Activated CD8-positive, alpha-beta memory T cell treated with anti-CD3 and anti-CD28 coated beads for 48 hours (primary cell): ENCODE results near the gene MAFG.

Source experiments
- DNase-seq, 3 experiments: peaks; one replicate each; pipeline ENCODE4 v3.0.0-alpha.2; 2020; ENCODE audit warnings: low read depth in 2 of 3, low spot score in 2 of 3

Gene MAFG

DNA sequence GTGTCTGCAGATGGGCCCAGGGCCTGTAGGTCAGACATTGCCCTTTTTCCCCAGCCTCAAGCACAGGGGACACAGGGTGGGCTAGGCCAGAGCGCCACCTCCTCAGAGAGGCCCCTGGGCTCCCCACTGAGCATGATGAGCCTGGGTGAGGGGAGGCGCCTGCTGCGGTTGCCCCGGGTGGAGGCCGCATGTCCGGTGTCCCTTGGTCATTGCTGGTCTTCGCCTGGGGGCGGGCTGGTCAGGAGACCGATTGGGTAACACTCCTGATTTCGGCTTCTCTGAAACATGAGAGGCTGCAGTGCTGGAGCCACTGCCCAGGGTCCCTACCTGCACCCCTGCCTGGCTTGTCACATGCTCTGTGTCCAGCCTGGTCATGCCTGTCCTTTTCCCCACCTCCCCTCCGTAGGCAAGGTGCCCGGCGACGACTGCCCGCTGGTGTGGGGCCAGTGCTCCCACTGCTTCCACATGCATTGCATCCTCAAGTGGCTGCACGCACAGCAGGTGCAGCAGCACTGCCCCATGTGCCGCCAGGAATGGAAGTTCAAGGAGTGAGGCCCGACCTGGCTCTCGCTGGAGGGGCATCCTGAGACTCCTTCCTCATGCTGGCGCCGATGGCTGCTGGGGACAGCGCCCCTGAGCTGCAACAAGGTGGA is 27.9 kb downstream of the MAFG start:
- DNase-seq: no peak

DNA sequence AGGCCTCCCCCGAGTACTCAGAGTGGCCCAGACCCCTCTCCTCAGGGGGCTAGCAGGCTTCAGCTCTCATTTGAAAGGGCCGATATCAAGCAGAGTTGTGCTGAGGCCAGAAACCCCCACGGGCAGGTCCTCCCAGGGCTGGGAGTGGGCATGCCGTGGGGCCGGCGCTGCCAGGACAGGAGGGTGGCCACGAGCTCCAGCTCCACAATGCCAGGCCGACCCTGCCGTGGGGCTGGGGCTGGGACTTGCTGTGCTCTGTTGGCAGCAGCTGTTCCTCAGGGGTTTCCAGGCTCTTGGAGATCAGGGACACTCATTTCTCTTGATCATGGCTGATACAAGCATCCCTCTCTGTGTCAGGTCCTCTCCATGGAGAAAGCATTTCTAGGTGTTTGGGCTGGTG is 28.6 kb downstream of the MAFG start:
- no peak for DNase-seq

DNA sequence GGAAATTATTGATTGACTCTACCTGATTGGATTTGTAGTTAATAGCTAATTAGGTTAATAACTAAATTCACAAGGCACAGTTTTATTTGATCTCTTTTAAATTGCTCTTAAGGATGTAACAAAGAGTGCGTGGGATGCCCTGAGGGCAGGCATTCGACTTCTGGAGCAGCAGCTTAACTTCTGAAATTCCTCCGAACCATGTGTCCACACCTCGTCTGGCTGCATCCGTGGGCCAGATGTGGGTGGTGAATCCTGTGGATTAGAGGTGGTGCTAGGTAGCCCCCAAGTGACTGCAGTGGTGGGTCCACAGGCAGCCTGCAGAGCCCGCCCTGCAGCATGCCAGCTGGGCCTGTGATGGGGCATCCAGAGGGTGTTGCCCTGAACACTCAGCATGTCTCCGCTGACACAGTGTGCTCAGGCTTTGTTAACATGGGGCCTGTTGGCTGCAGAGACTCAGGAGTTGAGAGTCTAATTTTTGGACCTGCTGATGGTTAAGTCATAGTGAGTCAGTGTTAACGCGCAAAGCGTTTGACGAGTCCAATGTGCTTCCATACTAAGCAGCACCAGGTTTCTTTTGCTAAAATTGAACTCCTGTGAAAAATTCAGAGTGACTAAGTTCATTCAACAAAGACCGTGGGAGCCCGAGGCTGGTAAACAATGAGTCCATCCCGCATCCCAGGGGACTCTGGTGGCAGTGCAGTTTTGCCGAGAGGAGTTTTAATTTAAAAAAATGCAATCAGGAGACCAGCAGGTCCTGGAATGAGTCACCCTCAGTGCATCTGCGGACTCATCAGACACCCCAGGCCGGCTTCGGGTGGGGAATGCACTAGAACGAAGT is 29.3 kb downstream of the MAFG start:
- DNase-seq: no peak

DNA sequence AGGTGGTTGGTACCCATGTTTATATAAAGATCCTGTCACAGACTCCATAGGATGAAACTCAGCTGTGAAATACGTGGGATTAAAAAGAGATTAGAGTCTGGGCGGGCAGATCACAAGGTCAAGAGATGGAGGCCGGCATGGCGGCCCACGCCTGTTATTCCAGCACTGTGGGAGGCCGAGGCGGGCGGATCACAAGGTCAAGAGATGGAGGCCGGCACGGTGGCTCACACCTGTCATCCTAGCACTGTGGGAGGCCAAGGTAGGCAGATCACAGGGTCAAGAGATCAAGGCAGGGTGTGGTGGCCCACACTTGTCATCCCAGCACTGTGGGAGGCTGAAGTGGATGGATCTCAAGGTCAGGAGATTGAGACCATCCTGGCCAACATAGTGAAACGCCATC is 32.1 kb downstream of the MAFG start:
- DNase-seq: no peak

DNA sequence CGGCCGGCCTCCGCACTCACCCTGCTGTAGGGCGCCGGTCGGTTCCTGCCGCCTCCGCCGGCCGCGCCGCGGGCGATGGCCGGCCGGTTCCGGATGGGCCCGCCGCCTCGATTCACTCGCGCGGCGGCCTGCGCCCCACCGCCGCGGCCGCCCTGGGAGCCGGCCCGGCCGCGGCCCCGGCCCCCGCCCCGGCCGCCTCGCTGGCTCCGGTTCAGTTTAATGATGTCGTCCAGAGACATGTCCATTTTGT is 36.3 kb downstream of the MAFG start:
- no peak for DNase-seq

DNA sequence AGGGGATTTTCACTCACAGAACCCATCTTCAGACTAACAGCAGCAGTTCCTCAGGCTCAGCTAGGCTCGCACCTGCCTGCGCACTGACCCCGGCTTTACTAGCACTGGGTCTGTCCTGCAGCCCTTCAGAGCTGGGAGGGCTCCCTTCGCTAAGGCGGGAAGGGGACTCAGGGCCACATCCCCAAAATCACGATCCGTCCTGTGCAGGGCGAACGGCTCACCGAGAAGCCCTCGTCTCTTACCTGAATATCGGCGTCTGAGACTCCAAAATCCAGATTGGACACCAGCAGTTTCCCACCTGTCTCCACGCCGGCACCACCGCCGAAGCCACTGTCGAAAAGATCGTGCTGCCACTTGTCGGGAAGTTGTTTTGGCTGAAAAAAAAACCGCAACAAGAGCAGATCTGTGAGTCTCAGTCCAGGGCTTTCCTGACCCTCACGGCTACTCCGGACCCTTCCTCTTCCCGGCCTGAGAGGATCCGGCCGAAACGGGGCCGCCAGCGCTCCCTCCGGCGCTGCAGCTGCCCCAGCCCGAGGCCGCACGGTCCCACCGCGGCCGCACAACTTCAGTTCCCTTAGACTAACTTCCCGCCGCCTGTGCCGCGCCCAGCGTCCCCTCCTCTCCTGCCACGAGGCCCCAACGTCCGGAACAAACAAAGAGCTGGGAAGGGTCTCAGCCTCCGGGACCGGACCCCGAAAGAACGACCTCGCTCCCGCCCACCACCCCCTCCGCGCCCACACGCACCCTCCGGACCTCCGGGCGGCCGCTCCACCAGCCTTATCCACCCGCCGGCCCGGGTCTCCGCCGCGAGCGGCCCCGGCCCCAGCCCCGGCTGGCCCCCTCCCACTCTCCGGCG is 36.9 kb downstream of the MAFG start:
- DNase-seq: no peak

DNA sequence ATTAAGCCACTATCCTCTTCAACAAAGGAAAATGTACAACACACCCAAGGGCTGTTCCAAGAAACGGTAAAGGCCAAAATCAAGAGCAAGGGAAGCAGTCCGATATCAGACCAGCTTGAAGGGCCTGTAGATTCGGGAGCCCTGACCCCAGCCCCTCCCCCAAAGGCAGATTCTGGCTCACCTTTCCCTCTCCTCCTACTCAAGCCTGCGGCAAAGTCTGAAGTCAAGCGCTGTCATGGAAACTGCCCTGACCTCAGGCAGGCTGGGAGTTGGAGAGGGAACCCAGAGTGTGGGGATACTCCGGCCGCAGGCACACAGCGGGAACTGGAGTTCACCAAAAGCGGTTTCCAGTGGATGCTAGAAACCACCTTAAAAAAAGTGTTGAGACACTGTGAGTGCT is 37.9 kb downstream of the MAFG start:
- DNase-seq: no peak

DNA sequence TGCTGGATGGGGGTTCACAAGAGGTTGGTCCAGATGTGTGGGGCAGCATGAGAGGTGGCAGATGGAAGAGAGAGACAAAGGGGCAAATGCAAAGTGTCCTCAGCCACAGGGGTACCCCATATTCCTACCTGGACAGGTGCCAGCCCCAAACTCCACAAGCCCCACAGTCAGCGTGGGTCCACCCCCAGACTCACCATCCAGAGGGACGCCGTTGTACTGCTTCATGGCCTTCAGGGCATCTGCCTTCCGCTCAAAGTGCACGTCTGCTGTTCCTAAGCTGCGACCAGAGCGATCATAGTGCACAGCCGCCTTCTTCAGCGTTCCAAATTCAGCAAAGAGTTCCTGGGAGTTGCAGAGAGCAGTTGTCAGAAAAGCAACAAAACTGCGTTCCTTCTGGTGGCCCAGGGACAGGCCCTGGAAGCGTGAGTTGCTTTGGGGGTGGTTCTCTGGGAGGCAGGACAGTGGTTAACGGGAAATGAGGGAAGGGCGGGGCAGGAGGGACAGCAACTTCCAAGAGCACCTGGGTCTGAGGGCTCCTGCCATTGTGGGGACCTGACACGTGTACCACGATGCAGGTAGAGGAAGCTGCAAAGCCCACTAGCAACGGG is 38.4 kb downstream of the MAFG start:
- no peak for DNase-seq

DNA sequence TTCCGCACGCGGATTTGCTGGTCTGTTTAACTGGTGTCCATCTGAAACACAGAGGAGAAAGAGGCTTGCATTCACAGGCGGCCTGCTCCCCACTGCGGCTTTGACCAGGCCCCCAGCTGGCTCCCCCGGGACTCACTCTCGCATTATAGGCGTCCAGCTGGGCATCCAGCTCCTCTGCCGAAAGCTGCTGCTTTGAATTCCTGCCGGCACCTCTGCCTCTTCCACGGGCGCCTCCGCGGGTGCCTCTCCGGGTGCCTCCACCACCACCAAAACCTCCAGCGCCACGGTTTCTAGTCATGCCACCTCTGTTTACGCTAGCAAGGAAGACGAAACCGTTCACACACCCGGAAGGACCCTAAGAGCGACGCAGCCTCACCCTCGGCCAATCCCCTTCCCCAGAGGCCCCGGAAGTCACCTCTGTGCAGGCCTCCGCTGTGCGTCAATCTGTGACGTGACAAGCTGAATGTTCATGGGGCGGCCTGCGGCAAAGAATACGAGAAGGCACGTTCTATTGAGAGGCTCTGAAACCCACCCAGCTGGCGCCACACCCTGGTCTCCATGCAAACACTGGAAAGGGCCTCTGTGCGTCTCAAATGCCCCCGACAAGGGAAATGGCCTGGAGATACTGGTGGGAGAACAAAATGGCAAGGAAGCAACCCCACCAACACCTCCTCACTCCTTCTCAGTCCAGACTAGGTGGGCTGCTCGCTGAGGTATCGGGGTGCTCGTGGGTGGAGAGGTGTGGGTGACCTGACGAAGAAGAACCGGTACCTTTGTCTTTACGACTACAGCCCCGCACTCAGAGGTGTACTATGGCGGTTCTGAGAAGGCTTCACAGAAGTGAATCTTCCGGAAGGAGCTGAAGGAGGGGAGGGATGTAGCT is 39.2 kb downstream of the MAFG start:
- no peak for DNase-seq

DNA sequence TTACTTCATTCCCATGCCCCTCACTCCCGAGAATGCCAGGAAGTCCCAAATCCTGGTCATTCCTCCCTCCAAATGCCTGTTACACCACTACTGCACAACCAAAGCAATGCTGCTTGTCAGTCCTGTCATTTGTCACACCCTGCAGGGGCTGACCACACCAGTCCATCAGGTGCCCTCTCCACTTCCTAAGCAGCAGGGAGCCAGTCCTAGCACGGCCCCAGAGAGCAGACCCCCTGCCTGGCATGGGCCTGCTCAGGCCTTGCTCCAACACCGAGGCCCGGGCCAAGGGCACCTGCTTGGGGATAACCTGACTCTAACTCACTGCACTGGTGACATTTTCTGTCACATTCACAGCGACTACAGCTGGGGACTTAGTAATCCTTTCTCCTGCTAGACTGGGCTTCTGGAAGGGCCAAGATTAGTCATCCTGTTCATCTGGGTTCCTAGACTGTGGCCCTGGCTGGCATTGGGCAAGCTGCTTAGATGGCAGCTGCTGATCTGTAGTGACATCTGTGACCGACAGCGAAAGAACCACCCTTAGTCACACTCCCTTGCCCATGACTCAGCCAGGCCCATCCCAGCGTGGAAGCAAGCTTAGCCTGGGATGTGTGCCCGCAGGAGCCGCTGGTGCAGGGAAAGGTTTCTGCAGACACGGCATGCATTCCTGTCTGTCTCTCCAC is 41.5 kb downstream of the MAFG start:
- no peak for DNase-seq

DNA sequence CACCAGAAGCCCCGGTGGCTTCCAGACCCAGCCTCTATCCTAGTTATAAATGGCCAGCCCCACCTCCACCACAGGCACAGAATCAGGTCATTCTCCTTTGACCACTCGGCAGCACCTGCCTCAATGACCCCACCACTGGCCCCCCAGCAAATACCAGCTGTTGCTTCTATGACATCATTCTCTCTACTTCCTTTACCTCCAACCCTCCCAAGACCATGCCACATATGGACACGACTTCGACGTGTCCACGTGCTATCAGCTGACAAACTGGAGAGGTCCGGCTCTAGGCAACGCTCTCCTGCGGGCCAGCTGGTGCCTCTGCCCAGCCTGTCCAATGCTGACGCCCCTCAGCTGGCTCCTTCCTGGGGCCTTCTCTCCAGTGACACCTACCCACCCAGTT is 42.1 kb downstream of the MAFG start:
- no peak for DNase-seq

DNA sequence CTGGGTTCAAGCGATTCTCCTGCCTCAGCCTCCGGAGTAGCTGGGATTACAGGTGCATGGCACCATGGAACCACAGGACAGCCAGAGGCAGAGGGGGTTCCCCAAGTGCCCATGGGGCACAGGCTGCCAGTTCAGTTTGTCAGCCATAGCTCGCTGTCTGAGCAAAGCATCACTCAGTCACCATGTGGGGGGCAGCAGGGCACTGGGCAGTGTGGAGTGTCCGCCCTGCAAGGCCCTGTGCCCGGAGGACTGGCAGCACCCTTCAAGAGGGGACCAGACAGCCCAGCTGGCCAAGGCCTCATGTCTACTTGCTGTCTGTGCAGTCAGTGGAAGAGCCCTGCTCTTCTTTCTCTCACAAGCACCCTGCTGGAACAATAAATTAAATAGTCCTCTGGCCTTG is 42.6 kb downstream of the MAFG start:
- no peak for DNase-seq

DNA sequence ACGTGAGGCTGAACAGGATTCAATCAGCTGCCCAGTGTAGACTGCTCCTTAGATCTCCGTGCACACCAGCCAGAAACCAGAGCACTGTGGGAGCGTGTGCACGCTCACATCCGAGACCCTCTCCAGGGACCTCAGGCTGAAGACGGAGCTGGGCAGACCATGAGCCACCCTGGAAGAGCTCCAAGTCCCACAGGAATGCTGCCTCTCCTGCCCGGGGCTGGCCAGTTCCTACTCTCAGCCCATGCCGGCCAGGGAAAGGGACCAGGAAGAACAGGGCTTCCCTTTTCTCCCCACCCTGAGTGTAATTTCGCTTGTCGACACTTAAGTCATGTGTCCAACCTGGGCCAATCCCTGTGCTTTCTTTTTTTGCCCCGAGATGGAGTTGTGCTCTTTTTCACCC is 43.0 kb downstream of the MAFG start:
- DNase-seq: no peak

DNA sequence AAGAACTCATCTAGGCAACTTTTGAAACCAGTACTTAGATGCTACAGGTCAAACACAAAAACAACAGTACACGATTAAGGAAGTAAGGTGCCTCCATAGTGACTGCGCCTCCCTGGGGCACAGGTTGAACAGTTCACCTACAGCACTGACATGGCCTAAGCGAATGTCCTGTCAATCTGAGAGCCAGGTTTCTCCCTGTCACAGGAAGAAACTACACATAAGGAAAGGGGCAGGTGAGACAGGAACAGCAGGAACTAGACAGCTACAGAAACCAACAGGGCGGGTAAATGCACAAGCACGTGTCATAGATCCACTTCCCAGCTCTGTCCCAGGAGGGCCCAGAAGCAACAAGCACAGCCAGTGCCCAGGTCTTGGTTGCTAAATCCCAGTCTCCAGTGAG is 48.4 kb downstream of the MAFG start:
- DNase-seq: no peak

DNA sequence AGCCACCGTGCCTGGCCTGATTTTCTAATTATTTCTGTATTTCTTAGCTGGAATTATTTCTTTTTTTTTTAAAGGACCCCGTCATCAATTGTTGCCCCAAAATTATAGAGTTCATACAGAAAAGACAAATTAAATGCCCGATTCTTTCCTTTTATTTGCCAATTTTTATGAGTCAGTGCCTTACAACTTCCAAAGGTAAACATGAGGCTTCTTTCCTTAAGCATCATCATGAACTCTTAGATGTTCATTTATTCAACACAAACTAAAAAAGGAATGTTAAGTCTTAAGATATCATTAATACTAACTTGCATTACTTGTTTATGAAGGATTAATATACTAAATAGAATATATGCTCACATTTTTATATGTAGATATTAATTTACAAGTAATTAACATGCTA is 49.2 kb downstream of the MAFG start:
- DNase-seq: no peak

DNA sequence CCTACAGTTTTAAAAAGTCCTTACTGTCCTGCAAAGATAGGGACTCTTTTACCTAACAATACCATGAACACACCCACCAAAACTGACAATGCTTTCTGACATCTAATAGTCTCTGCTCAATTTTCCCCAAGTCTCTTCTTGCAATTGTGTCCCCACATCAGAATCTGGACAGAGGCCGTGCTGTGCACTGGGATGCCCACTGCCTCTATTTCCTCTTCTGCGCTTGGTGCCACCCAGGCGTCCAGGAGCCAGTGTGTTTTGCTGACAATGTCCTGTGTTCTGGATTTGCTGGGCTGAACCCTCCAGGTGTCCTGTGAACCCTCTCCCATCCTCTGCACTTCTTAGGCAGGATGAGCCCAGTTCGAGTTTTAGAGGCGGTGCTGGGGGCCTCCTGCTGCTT is 50.0 kb downstream of the MAFG start:
- DNase-seq: no peak

DNA sequence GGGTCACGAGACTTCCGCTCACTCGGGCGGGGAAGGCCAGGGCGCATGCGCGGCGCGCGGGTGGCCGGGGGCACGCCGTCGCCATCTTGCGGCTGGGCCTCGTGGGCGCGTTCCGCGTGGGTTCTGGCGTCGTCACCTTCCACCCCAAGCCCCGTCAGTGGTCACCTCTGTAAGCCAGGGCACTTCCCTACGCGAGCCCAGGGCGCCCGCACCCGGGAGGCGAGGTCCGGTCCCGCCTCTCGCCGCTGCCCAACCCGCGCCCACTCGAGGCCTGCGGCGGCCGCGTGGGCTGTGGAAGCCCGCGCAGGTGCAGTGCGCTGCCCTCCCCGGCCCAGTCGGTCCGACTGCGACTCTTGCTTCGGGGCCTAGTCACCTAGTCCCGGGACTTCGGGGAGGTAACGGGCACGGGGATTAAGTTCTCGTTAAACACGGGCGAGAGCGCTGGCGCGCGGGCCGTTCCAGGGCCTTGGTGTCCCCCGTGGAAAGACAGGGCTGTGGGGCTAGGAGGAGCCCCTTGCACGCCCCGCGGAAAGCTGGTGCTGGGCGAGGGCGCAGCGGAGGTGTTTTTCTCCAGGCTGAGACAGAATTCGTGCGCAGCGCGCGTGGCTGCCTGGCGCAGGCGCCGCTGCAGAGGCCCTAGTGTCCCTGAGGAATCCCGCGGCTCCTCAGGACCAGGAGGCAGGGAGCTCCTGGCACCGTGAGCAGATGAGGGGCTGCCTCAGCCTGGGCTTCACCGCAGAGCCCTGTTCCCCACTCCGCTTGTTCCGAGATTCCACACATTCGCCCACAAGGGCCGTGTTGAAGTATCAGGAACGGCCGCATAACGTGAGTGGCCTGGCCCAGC is 55.9 kb downstream of the MAFG start:
- peak; percentile 90 to 95 (median 91) for DNase-seq

DNA sequence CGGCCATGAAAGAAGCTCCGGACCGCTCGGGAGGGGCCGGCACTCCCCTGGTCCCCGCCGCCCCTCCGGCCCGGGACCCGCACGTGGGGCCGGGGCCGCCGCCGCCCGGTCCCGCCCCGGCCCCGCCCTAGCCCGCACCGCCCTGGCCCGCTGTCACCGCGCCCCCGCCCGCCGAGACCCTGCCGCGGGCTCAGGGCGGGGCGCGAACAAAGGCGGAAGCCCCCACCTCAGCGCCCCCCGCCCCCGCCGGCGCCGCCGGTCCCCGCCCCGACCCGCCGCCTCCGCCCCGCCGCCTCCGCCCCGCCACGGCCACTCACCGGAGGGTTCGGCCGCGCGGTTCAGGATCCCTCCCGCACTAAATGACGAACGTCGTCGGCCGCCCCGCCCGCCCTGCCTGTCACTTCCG is 56.6 kb downstream of the MAFG start, which contains the start of gene ARHGDIA:
Gene ARHGDIA, minus strand, starts transcription at position 357 of the 406 bp plus-strand sequence. CDS start 1,407 bp downstream, outside the sequence.
- no peak for DNase-seq
